ENCODE measurements around the gene TMEM192.
"Not testable (repeated sequence)": the region's sequence is repeated elsewhere in the genome, so short reads cannot be mapped to it uniquely, and the experiment has no call there.

TMEM192 gene

GRCh38 chr4:165112368-165113121 is at the start of gene TMEM192:
TSS of gene TMEM192 (minus strand) at chr4:165112860. CDS start at chr4:165112773, 87 bp downstream.
- peaks cover 24% of the 10 kb centered on the region for H3K4me1 Mint-ChIP-seq
- CTCF ChIA-PET = interaction anchor here (0.8 to 1.6 kb wide), 21 partner anchors 9 to 360 kb away, joined by 3 to 24 read pairs (median 4); partner anchors contain the start of genes CPE and MSMO1
- peak within 1 kb of the TSS; percentile 90 for H3K27ac Mint-ChIP-seq
- peak; percentile 94 for DNase-seq
- H3K27me3 Mint-ChIP-seq = peaks cover 19% of the 10 kb centered on the region
- peak within 1 kb of the TSS; percentile 86 for H3K4me3 Mint-ChIP-seq
- peaks cover 1% of the 10 kb centered on the region for H3K36me3 Mint-ChIP-seq
- H3K9me3 Mint-ChIP-seq = no peaks in the 10 kb centered on the region

- Mint-ChIP-seq H3K36me3 (no peaks in the 10 kb centered on the region), H3K9me3 (peaks cover 12% of the 10 kb centered on the region), H3K27me3 (peaks cover 9% of the 10 kb centered on the region), H3K4me1 (no peaks in the 10 kb centered on the region), H3K4me3 (no peak overlapping the region), H3K27ac (no peak overlapping the region)
- CTCF ChIA-PET = no interaction called here
- DNase-seq = no peak
These were observed 46.1 kb upstream of the TMEM192 start for GRCh38 chr4:165158762-165159161.

GRCh38 chr4:165156906-165157305 is 44.2 kb upstream of the TMEM192 start:
- CTCF ChIA-PET = no interaction called here
- Mint-ChIP-seq H3K9me3 (peaks cover 12% of the 10 kb centered on the region), H3K4me3 (no peak overlapping the region), H3K27ac (no peak overlapping the region), H3K27me3 (peaks cover 9% of the 10 kb centered on the region), H3K4me1 (no peaks in the 10 kb centered on the region), H3K36me3 (no peaks in the 10 kb centered on the region)
- DNase-seq = no peak

- no peak for DNase-seq
- no peak overlapping the region for H3K27ac Mint-ChIP-seq
- H3K4me1 Mint-ChIP-seq = no peaks in the 10 kb centered on the region
- CTCF ChIA-PET = no interaction called here
- H3K27me3 Mint-ChIP-seq = peaks cover 3% of the 10 kb centered on the region
- H3K36me3 Mint-ChIP-seq = no peaks in the 10 kb centered on the region
- no peak overlapping the region for H3K4me3 Mint-ChIP-seq
- peaks cover 12% of the 10 kb centered on the region for H3K9me3 Mint-ChIP-seq
These were observed 41.8 kb upstream of the TMEM192 start for GRCh38 chr4:165154482-165154881.

- peaks cover 4% of the 10 kb centered on the region for H3K27me3 Mint-ChIP-seq
- no peaks in the 10 kb centered on the region for H3K36me3 Mint-ChIP-seq
- no peak overlapping the region for H3K27ac Mint-ChIP-seq
- DNase-seq = no peak
- H3K4me1 Mint-ChIP-seq = no peaks in the 10 kb centered on the region
- CTCF ChIA-PET = no interaction called here
- peaks cover 9% of the 10 kb centered on the region for H3K9me3 Mint-ChIP-seq
- H3K4me3 Mint-ChIP-seq = no peak overlapping the region
These were observed 39.9 kb upstream of the TMEM192 start for GRCh38 chr4:165152527-165152926.

GRCh38 chr4:165151734-165152133 is 39.1 kb upstream of the TMEM192 start:
- no peaks in the 10 kb centered on the region for H3K36me3 Mint-ChIP-seq
- no peak for DNase-seq
- peaks cover 4% of the 10 kb centered on the region for H3K27me3 Mint-ChIP-seq
- no peak overlapping the region for H3K27ac Mint-ChIP-seq
- peaks cover under 1% of the 10 kb centered on the region for H3K9me3 Mint-ChIP-seq
- CTCF ChIA-PET = no interaction called here
- no peak overlapping the region for H3K4me3 Mint-ChIP-seq
- H3K4me1 Mint-ChIP-seq = no peaks in the 10 kb centered on the region

- Mint-ChIP-seq H3K9me3 (no peaks in the 10 kb centered on the region), H3K27me3 (peaks cover 4% of the 10 kb centered on the region), H3K4me1 (no peaks in the 10 kb centered on the region), H3K4me3 (no peak overlapping the region), H3K27ac (no peak overlapping the region), H3K36me3 (no peaks in the 10 kb centered on the region)
- CTCF ChIA-PET = no interaction called here
- DNase-seq = no peak
These were observed 37.9 kb upstream of the TMEM192 start for GRCh38 chr4:165150545-165150944.

- peaks cover 10% of the 10 kb centered on the region for H3K27me3 Mint-ChIP-seq
- no peak overlapping the region for H3K4me3 Mint-ChIP-seq
- H3K4me1 Mint-ChIP-seq = peaks cover 9% of the 10 kb centered on the region
- no peaks in the 10 kb centered on the region for H3K9me3 Mint-ChIP-seq
- no peaks in the 10 kb centered on the region for H3K36me3 Mint-ChIP-seq
- H3K27ac Mint-ChIP-seq = no peak overlapping the region
- DNase-seq = no peak
- CTCF ChIA-PET = no interaction called here
These were observed 26.2 kb upstream of the TMEM192 start for GRCh38 chr4:165138843-165139242.

GRCh38 chr4:165137205-165137604 is 24.5 kb upstream of the TMEM192 start:
- Mint-ChIP-seq H3K9me3 (no peaks in the 10 kb centered on the region), H3K36me3 (no peaks in the 10 kb centered on the region), H3K4me3 (no peak overlapping the region), H3K27ac (no peak overlapping the region), H3K4me1 (peaks cover 18% of the 10 kb centered on the region), H3K27me3 (peaks cover 5% of the 10 kb centered on the region)
- DNase-seq = no peak
- CTCF ChIA-PET = interaction anchor here (1.4 kb wide), 1 partner anchor 206 kb away, joined by 3 read pairs; no protein-coding TSS in a partner anchor

- no peak overlapping the region for H3K4me3 Mint-ChIP-seq
- DNase-seq = no peak
- H3K4me1 Mint-ChIP-seq = peaks cover 19% of the 10 kb centered on the region
- CTCF ChIA-PET = no interaction called here
- H3K27me3 Mint-ChIP-seq = peaks cover 6% of the 10 kb centered on the region
- H3K36me3 Mint-ChIP-seq = no peaks in the 10 kb centered on the region
- no peaks in the 10 kb centered on the region for H3K9me3 Mint-ChIP-seq
- H3K27ac Mint-ChIP-seq = no peak overlapping the region
These were observed 23.9 kb upstream of the TMEM192 start for GRCh38 chr4:165136529-165136928.

GRCh38 chr4:165133150-165133549 is 20.5 kb upstream of the TMEM192 start:
- no peak overlapping the region for H3K27ac Mint-ChIP-seq
- no peaks in the 10 kb centered on the region for H3K36me3 Mint-ChIP-seq
- H3K4me3 Mint-ChIP-seq = no peak overlapping the region
- DNase-seq = no peak
- CTCF ChIA-PET = interaction anchor here (0.9 to 3.5 kb wide), 5 partner anchors 43 to 331 kb away, joined by 3 to 62 read pairs (median 4); no protein-coding TSS in a partner anchor
- H3K9me3 Mint-ChIP-seq = no peaks in the 10 kb centered on the region
- peaks cover 24% of the 10 kb centered on the region for H3K27me3 Mint-ChIP-seq
- peaks cover 31% of the 10 kb centered on the region for H3K4me1 Mint-ChIP-seq

- CTCF ChIA-PET = interaction anchor here (0.7 to 3.5 kb wide), 34 partner anchors 9 to 346 kb away, joined by 3 to 62 read pairs (median 5); partner anchors contain the start of genes MSMO1 and TMEM192
- H3K27ac Mint-ChIP-seq = no peak overlapping the region
- peaks cover 26% of the 10 kb centered on the region for H3K27me3 Mint-ChIP-seq
- peaks cover 31% of the 10 kb centered on the region for H3K4me1 Mint-ChIP-seq
- H3K9me3 Mint-ChIP-seq = no peaks in the 10 kb centered on the region
- H3K36me3 Mint-ChIP-seq = no peaks in the 10 kb centered on the region
- DNase-seq = peak; percentile 86
- no peak overlapping the region for H3K4me3 Mint-ChIP-seq
These were observed 18.7 kb upstream of the TMEM192 start for GRCh38 chr4:165131247-165131832.

- no peak overlapping the region for H3K4me3 Mint-ChIP-seq
- no peaks in the 10 kb centered on the region for H3K36me3 Mint-ChIP-seq
- H3K9me3 Mint-ChIP-seq = no peaks in the 10 kb centered on the region
- CTCF ChIA-PET = interaction anchor here (1.5 to 3.5 kb wide), 7 partner anchors 11 to 332 kb away, joined by 3 to 62 read pairs (median 8); no protein-coding TSS in a partner anchor
- H3K4me1 Mint-ChIP-seq = peaks cover 29% of the 10 kb centered on the region
- H3K27ac Mint-ChIP-seq = no peak overlapping the region
- peaks cover 24% of the 10 kb centered on the region for H3K27me3 Mint-ChIP-seq
- DNase-seq = no peak
These were observed 17.3 kb upstream of the TMEM192 start for GRCh38 chr4:165129924-165130323.

GRCh38 chr4:165125869-165126499 is 13.3 kb upstream of the TMEM192 start:
- H3K36me3 Mint-ChIP-seq, H3K9me3 Mint-ChIP-seq, DNase-seq, CTCF ChIA-PET, H3K4me1 Mint-ChIP-seq, H3K4me3 Mint-ChIP-seq, H3K27ac Mint-ChIP-seq: not testable (repeated sequence)
- peaks cover 34% of the 10 kb centered on the region for H3K27me3 Mint-ChIP-seq
